ENCODE measurements around the gene OPCML. TPM values are rescaled to one million over a fixed set of nuclear protein-coding genes. Genes with fewer than 3 reads are reported as not detected.

Gene OPCML
- polyA plus RNA-seq, 1 donor from 2014 or later, result 11.6 TPM

GRCh38 chr11:132588366-132588765 is 943.9 kb downstream of the OPCML start:
- no peak overlapping the region for H3K4me2 ChIP-seq (ENCODE audit: low read length)
- no peaks in the 10 kb centered on the region for H3F3A ChIP-seq (ENCODE audit: insufficient read depth, low read length, poor library complexity, severe bottlenecking)
- H3K36me3 ChIP-seq (ENCODE audit: insufficient read depth, low read length), result no peaks in the 10 kb centered on the region
- no peak overlapping the region for H3K9ac ChIP-seq (ENCODE audit: low read length)
- H4K20me1 ChIP-seq (ENCODE audit: insufficient read depth), result no peaks in the 10 kb centered on the region
- H3K27me3 ChIP-seq (ENCODE audit: insufficient read depth, low read depth, low read length), result no peaks in the 10 kb centered on the region
- H3K27ac ChIP-seq (ENCODE audit: low read length), result no peak overlapping the region
- H2AFZ ChIP-seq (ENCODE audit: low read depth, low read length), result no peak overlapping the region
- no peaks in the 10 kb centered on the region for H3K9me2 ChIP-seq (ENCODE audit: insufficient read depth, low read length)
- H3K9me3 ChIP-seq (ENCODE audit: low read length), result no peaks in the 10 kb centered on the region
- no peaks in the 10 kb centered on the region for H3K79me2 ChIP-seq (replicated peaks; ENCODE audit: insufficient read depth, low read length)
- no peak for TF ChIP-seq REST (IDR thresholded peaks at IDR 0.05; ENCODE audit: borderline replicate concordance)
- no peak for TF ChIP-seq RAD21 (conservative IDR thresholded peaks at IDR 0.05)
- no peak for TF ChIP-seq CTCF (IDR thresholded peaks at IDR 0.05; ENCODE audit: poor library complexity, severe bottlenecking)
- TF ChIP-seq POLR2AphosphoS5 (IDR thresholded peaks at IDR 0.05), result no peak
- H3K4me3 ChIP-seq (ENCODE audit: low read length), result no peak overlapping the region

GRCh38 chr11:132587716-132588115 is 944.6 kb downstream of the OPCML start:
- Histone ChIP-seq H3F3A (ENCODE audit: insufficient read depth, low read length, poor library complexity, severe bottlenecking) (no peaks in the 10 kb centered on the region), H3K9me2 (ENCODE audit: insufficient read depth, low read length) (no peaks in the 10 kb centered on the region), H3K27me3 (ENCODE audit: insufficient read depth, low read depth, low read length) (no peaks in the 10 kb centered on the region), H3K9me3 (ENCODE audit: low read length) (no peaks in the 10 kb centered on the region), H3K27ac (ENCODE audit: low read length) (no peak overlapping the region), H4K20me1 (ENCODE audit: insufficient read depth) (no peaks in the 10 kb centered on the region), H3K4me3 (ENCODE audit: low read length) (no peak overlapping the region), H3K79me2 (replicated peaks; ENCODE audit: insufficient read depth, low read length) (no peaks in the 10 kb centered on the region), H3K9ac (ENCODE audit: low read length) (no peak overlapping the region), H3K4me2 (ENCODE audit: low read length) (no peak overlapping the region), H2AFZ (ENCODE audit: low read depth, low read length) (no peak overlapping the region), H3K36me3 (ENCODE audit: insufficient read depth, low read length) (no peaks in the 10 kb centered on the region)
- TF ChIP-seq EP300 (conservative IDR thresholded peaks at IDR 0.05; ENCODE audit: poor library complexity, severe bottlenecking) (no peak), TAF1 (IDR thresholded peaks at IDR 0.05; ENCODE audit: low read depth) (no peak), MXI1 (conservative IDR thresholded peaks at IDR 0.05; ENCODE audit: poor library complexity, severe bottlenecking) (no peak), SMC3 (conservative IDR thresholded peaks at IDR 0.05; ENCODE audit: poor library complexity) (no peak), RAD21 (conservative IDR thresholded peaks at IDR 0.05) (no peak), POLR2AphosphoS5 (IDR thresholded peaks at IDR 0.05) (no peak), EZH2 (IDR thresholded peaks at IDR 0.05; ENCODE audit: borderline replicate concordance, insufficient read depth, low read length, poor library complexity, severe bottlenecking) (no peak), REST (IDR thresholded peaks at IDR 0.05; ENCODE audit: borderline replicate concordance) (no peak), CTCF (IDR thresholded peaks at IDR 0.05; ENCODE audit: poor library complexity, severe bottlenecking) (no peak)
